Gastroesophageal sphincter (tissue), 4 donors: ENCODE data around the gene STARD8. TPM values are rescaled to one million over a fixed set of nuclear protein-coding genes. Genes with fewer than 3 reads are reported as not detected.

ENCODE experiments used
- ATAC-seq: fragments of 150-250 bp; one replicate; pipeline ENCODE4 v1.9.1; 2016; ENCODE audit warnings: mild to moderate bottlenecking, moderate library complexity
- H3K27ac ChIP-seq, 4 donors: fragments of 200-600 bp; sonication (generic) in 3 of 4; 1 replicate in 3 of 4; 2 replicates in 1 of 4; pipeline ENCODE4 v1.5.1; 2016 to 2019
- H3K27me3 ChIP-seq: fragments of 200-600 bp; sonication (generic); one replicate; pipeline ENCODE4 v1.5.1; 2019
- H3K36me3 ChIP-seq, 2 donors: fragments of 200-600 bp; sonication (generic); one replicate each; pipeline ENCODE4 v1.5.1; 2019; ENCODE audit warnings: control low read depth in 1 of 2
- H3K4me1 ChIP-seq, 3 donors: fragments of 200-600 bp; sonication (generic); 1 replicate in 2 of 3; 2 replicates in 1 of 3; pipeline ENCODE4 v1.5.1; 2016 to 2019; ENCODE audit warnings: control low read depth in 2 of 3
- H3K4me3 ChIP-seq, 2 donors: fragments of 200-600 bp; sonication (generic); one replicate each; pipeline ENCODE4 v1.5.1; 2019; ENCODE audit warnings: mild to moderate bottlenecking in 1 of 2, moderate library complexity in 1 of 2
- H3K9me3 ChIP-seq, 3 donors: fragments of 200-600 bp; sonication (generic); one replicate each; pipeline ENCODE4 v1.5.1; 2017 to 2019; ENCODE audit warnings: control low read depth in 2 of 3
- CTCF ChIP-seq, 4 experiments: fragments of 200-600 bp in 2 of 4; fragments of 450-650 bp in 2 of 4; sonication (generic) in 1 of 4; IDR thresholded peaks; one replicate each; pipeline ENCODE4 v1.5.1; 2017 to 2019; ENCODE audit warnings: antibody characterized with exemption in 4 of 4, mild to moderate bottlenecking in 2 of 4, moderate library complexity in 2 of 4
- EP300 ChIP-seq: sonication (generic); formaldehyde crosslinking; IDR thresholded peaks from one replicate; pipeline ENCODE4 v1.6.1; 2017; ENCODE audit warnings: antibody characterized with exemption, mild to moderate bottlenecking
- POLR2A ChIP-seq, 2 donors: fragments of 450-650 bp; IDR thresholded peaks; one replicate each; pipeline ENCODE4 v1.6.1; 2017; ENCODE audit warnings: antibody characterized with exemption in 2 of 2, mild to moderate bottlenecking in 2 of 2, moderate library complexity in 1 of 2
- POLR2AphosphoS5 ChIP-seq: sonication (generic); formaldehyde crosslinking; IDR thresholded peaks from one replicate; pipeline ENCODE4 v1.6.1; 2017; ENCODE audit warnings: antibody characterized with exemption
- WGBS, 2 donors: methylation state at CpG; one replicate each; pipeline ENCODE4 v1.1.5; 2018; ENCODE audit warnings: low coverage in 1 of 2; 5-methylcytosine and 5-hydroxymethylcytosine counted together
- total RNA-seq, 4 donors: library from RNA; depleted of rRNA; stranded (reverse); fragments of >200 nt; gene quantifications; one replicate each; pipeline ENCODE4 v1.1.0, GENCODE V29; 2016

STARD8 gene
- total RNA-seq, 4 donors from 2014 or later = 8.9 to 15.8 (median 10.8) TPM

- WGBS, 2 donors = 0% methylated on average over 1 of the region's 3 CpGs; no CpG with 5 or more reads in 1 of the 2 donors
- Histone ChIP-seq H3K36me3 (no peaks in the 10 kb centered on the region), H3K27me3 (no peaks in the 10 kb centered on the region), H3K4me1 (peaks cover 0 to 19% (median 0%) of the 10 kb centered on the region in 3 donors), H3K4me3 (no peak overlapping the region), H3K9me3 (no peaks in the 10 kb centered on the region), H3K27ac (peak overlapping the region in 3 of 4 donors; percentile 46 to 53 (median 51))
- TF ChIP-seq EP300 (no peak), POLR2A (IDR thresholded peaks at IDR 0.05) (no peak), POLR2AphosphoS5 (no peak), CTCF (IDR thresholded peaks at IDR 0.05) (no peak)
- peak; percentile 71 for ATAC-seq
These were observed 25.3 kb downstream of the STARD8 start for GRCh38 chrX:68672581-68673318.

DNA sequence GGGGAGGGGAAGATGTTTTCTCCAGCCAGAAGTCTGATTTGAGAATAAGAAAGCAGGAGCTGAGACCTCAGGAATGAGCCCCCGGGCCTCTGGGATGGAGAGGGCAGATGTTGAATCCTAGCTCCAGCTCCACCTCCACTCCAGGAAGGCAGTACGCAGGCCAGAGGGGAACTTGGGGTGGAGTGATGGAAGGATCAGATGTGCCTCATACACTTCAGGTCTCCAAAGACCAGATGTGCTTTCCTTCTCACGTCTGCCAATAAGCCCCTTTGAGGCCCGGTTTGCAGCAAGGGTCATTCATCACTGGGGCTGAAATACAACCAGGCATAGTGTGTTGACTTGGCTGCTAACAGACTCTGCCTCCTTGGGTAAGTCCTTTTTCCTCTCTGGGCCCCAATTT, 28.1 kb downstream of the STARD8 start:
- Histone ChIP-seq H3K9me3 (no peaks in the 10 kb centered on the region), H3K4me1 (peaks cover 0 to 24% (median 0%) of the 10 kb centered on the region in 3 donors), H3K36me3 (no peaks in the 10 kb centered on the region), H3K27me3 (no peaks in the 10 kb centered on the region), H3K4me3 (no peak overlapping the region), H3K27ac (no peak overlapping the region)
- no peak for ATAC-seq
- no peak for TF ChIP-seq CTCF (IDR thresholded peaks at IDR 0.05)
- no peak for TF ChIP-seq EP300
- TF ChIP-seq POLR2A (IDR thresholded peaks at IDR 0.05) = no peak
- TF ChIP-seq POLR2AphosphoS5 = no peak
- WGBS, 2 donors = 75% methylated on average over 2 of the region's 4 CpGs; no CpG with 5 or more reads in 1 of the 2 donors

GRCh38 chrX:68676335-68676734, 28.9 kb downstream of the STARD8 start:
- H3K4me3 ChIP-seq = no peak overlapping the region
- ATAC-seq = no peak
- H3K27ac ChIP-seq = no peak overlapping the region
- H3K27me3 ChIP-seq = no peaks in the 10 kb centered on the region
- H3K9me3 ChIP-seq = no peaks in the 10 kb centered on the region
- no peaks in the 10 kb centered on the region for H3K36me3 ChIP-seq
- WGBS, 2 donors = 53 to 68% methylated on average over 3 of the region's 3 CpGs
- H3K4me1 ChIP-seq = peaks cover 0 to 18% (median 0%) of the 10 kb centered on the region in 3 donors
- TF ChIP-seq EP300 = no peak

DNA sequence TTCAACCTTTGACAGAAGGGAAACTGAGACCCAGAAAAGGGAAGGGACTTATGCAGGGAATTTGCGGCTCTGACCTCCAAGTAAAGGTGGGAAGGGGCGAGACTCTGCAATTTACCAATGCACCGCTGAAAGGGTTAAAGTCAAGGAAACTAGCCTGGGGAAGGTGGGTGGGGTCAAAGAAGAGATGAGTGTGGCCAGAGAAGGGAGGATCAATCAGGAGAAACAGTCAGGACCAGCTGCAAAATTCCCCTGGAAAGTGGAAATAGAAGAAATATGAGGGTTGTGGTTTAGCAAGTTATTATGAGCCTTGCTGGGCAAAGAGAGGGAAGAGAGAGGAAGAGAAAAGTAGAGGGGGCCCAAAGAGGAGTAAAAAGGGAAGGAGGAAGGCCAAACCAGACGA, 30.5 kb downstream of the STARD8 start:
- H3K4me3 ChIP-seq = no peak overlapping the region
- 49 to 86% methylated on average over 2 to 4 of the region's 4 CpGs for WGBS, 2 donors
- no peaks in the 10 kb centered on the region for H3K27me3 ChIP-seq
- no peak overlapping the region for H3K27ac ChIP-seq
- no peaks in the 10 kb centered on the region for H3K36me3 ChIP-seq
- no peak for ATAC-seq
- H3K4me1 ChIP-seq = peaks cover 0 to 15% (median 0%) of the 10 kb centered on the region in 3 donors
- TF ChIP-seq CTCF (IDR thresholded peaks at IDR 0.05) (no peak), EP300 (no peak), POLR2AphosphoS5 (no peak), POLR2A (IDR thresholded peaks at IDR 0.05) (no peak)
- no peaks in the 10 kb centered on the region for H3K9me3 ChIP-seq

DNA sequence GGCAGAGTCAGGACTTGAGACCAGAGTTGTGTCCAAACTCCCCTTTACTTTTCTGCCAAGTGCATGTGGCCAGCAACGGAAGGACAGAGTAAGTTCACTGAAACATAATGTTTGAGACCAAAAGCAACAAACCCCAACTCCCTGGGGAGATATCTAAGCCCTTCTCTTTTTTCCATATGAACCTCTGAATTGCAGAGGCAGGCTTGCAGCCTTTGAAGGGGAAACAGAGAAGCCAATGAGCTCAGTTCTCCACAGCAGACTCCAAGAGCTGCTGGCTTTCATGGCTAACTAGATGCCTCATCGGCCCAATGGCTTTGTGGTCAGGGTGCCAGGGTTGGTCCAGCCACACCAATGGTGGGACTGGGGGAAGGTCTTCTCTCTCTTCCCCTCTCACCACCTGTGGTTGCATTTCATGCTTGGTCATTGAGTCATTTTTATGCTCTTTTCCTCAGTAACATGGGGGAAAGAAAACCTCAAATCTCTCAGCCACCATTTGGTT, 34.0 kb downstream of the STARD8 start:
- no peak overlapping the region for H3K27ac ChIP-seq
- H3K27me3 ChIP-seq = no peaks in the 10 kb centered on the region
- H3K9me3 ChIP-seq = no peaks in the 10 kb centered on the region
- H3K4me3 ChIP-seq = no peak overlapping the region
- no peak for TF ChIP-seq CTCF (IDR thresholded peaks at IDR 0.05)
- no peak for TF ChIP-seq POLR2AphosphoS5
- TF ChIP-seq EP300 = no peak
- no peak for TF ChIP-seq POLR2A (IDR thresholded peaks at IDR 0.05)
- peaks cover 0 to 7% (median 0%) of the 10 kb centered on the region in 3 donors for H3K4me1 ChIP-seq
- no peak for ATAC-seq
- 80% methylated on average over 2 of the region's 2 CpGs; no CpG with 5 or more reads in 1 of the 2 donors for WGBS, 2 donors
- H3K36me3 ChIP-seq = no peaks in the 10 kb centered on the region
